ENCODE data around the gene LRRFIP1. TPM values are rescaled to one million over a fixed set of nuclear protein-coding genes. Genes with fewer than 3 reads are reported as not detected.

The LRRFIP1 gene
- total RNA-seq, 1 donor from 2014 or later = 40.7 TPM

GRCh38 chr2:237722616-237723015, 95.2 kb downstream of the LRRFIP1 start:
- H2AFZ ChIP-seq (replicated peaks) = no peak overlapping the region
- H3K36me3 ChIP-seq = no peaks in the 10 kb centered on the region
- TF ChIP-seq EZH2phosphoT487 (IDR thresholded peaks at IDR 0.05) (no peak), CTCF (IDR thresholded peaks at IDR 0.05) (no peak), EZH2 (IDR thresholded peaks at IDR 0.05) (no peak)
- no peaks in the 10 kb centered on the region for H3K79me2 ChIP-seq (ENCODE audit: low read depth)
- no peak overlapping the region for H3K4me3 Mint-ChIP-seq
- no peak overlapping the region for H3K27ac ChIP-seq
- peaks cover 39% of the 10 kb centered on the region for H3K4me1 Mint-ChIP-seq
- no peak for DNase-seq (ENCODE audit: low spot score)
- H3K27me3 ChIP-seq = no peaks in the 10 kb centered on the region
- H3F3A ChIP-seq (ENCODE audit: low read depth) = no peaks in the 10 kb centered on the region
- peaks cover 17% of the 10 kb centered on the region for H3K4me1 ChIP-seq
- H3K4me3 ChIP-seq = no peak overlapping the region
- no peak overlapping the region for H3K27ac Mint-ChIP-seq
- H3K36me3 Mint-ChIP-seq = peaks cover 2% of the 10 kb centered on the region
- no peak overlapping the region for H3K9ac ChIP-seq
- peaks cover 4% of the 10 kb centered on the region for H3K27me3 Mint-ChIP-seq (ENCODE audit: insufficient read depth, low read depth)
- H3K9me3 Mint-ChIP-seq = no peaks in the 10 kb centered on the region
- H4K20me1 ChIP-seq (ENCODE audit: low read depth) = no peaks in the 10 kb centered on the region
- no peaks in the 10 kb centered on the region for H3K9me3 ChIP-seq (ENCODE audit: low read depth)
- no peak overlapping the region for H3K4me2 ChIP-seq

GRCh38 chr2:237723023-237723422, 95.6 kb downstream of the LRRFIP1 start:
- DNase-seq (ENCODE audit: low spot score) = no peak
- no peaks in the 10 kb centered on the region for H3K27me3 ChIP-seq
- peaks cover 17% of the 10 kb centered on the region for H3K4me1 ChIP-seq
- H3K9ac ChIP-seq = no peak overlapping the region
- H3K4me2 ChIP-seq = no peak overlapping the region
- Mint-ChIP-seq H3K4me3 (no peak overlapping the region), H3K9me3 (no peaks in the 10 kb centered on the region), H3K4me1 (peaks cover 37% of the 10 kb centered on the region), H3K36me3 (peaks cover 2% of the 10 kb centered on the region), H3K27me3 (ENCODE audit: insufficient read depth, low read depth) (peaks cover 4% of the 10 kb centered on the region), H3K27ac (no peak overlapping the region)
- H3K27ac ChIP-seq = no peak overlapping the region
- no peak overlapping the region for H2AFZ ChIP-seq (replicated peaks)
- no peaks in the 10 kb centered on the region for H3K9me3 ChIP-seq (ENCODE audit: low read depth)
- no peaks in the 10 kb centered on the region for H3F3A ChIP-seq (ENCODE audit: low read depth)
- TF ChIP-seq CTCF (IDR thresholded peaks at IDR 0.05) (no peak), EZH2 (IDR thresholded peaks at IDR 0.05) (no peak), EZH2phosphoT487 (IDR thresholded peaks at IDR 0.05) (no peak)
- H3K79me2 ChIP-seq (ENCODE audit: low read depth) = no peaks in the 10 kb centered on the region
- H3K4me3 ChIP-seq = no peak overlapping the region
- no peaks in the 10 kb centered on the region for H3K36me3 ChIP-seq
- H4K20me1 ChIP-seq (ENCODE audit: low read depth) = no peaks in the 10 kb centered on the region

- Histone ChIP-seq H3K9ac (no peak overlapping the region), H3K4me3 (no peak overlapping the region), H3F3A (ENCODE audit: low read depth) (no peaks in the 10 kb centered on the region), H3K4me2 (peak overlapping the region; percentile 10), H2AFZ (replicated peaks) (no peak overlapping the region), H3K9me3 (ENCODE audit: low read depth) (no peaks in the 10 kb centered on the region), H3K36me3 (no peaks in the 10 kb centered on the region), H3K79me2 (ENCODE audit: low read depth) (no peaks in the 10 kb centered on the region), H4K20me1 (ENCODE audit: low read depth) (no peaks in the 10 kb centered on the region), H3K4me1 (peaks cover 17% of the 10 kb centered on the region), H3K27ac (no peak overlapping the region), H3K27me3 (no peaks in the 10 kb centered on the region)
- H3K27me3 Mint-ChIP-seq (ENCODE audit: insufficient read depth, low read depth) = peaks cover 4% of the 10 kb centered on the region
- no peak overlapping the region for H3K27ac Mint-ChIP-seq
- H3K36me3 Mint-ChIP-seq = peaks cover 4% of the 10 kb centered on the region
- peaks cover 32% of the 10 kb centered on the region for H3K4me1 Mint-ChIP-seq
- peak; percentile 78 for DNase-seq (ENCODE audit: low spot score)
- no peak overlapping the region for H3K4me3 Mint-ChIP-seq
- TF ChIP-seq EZH2 (IDR thresholded peaks at IDR 0.05) = no peak
- no peak for TF ChIP-seq EZH2phosphoT487 (IDR thresholded peaks at IDR 0.05)
- TF ChIP-seq CTCF (IDR thresholded peaks at IDR 0.05) = no peak
- H3K9me3 Mint-ChIP-seq = no peaks in the 10 kb centered on the region
Measured at GRCh38 chr2:237723602-237724001, 96.2 kb downstream of the LRRFIP1 start.

Measured in neural progenitor cell (in vitro differentiated cells).